Activated naive CD8-positive, alpha-beta T cell treated with anti-CD3 and anti-CD28 coated beads, Interleukin-2, amount 10 ng/mL, durations not matched to agents 7 days and 5 days (primary cell): ENCODE data around the gene F12. TPM values are rescaled to one million over a fixed set of nuclear protein-coding genes. Genes with fewer than 3 reads are reported as not detected.
"Not testable (repeated sequence)": the region's sequence is repeated elsewhere in the genome, so short reads cannot be mapped to it uniquely, and the experiment has no call there.

Source experiments
- ATAC-seq: fragments of 150-1000 bp; cut with Tn5 transposase; one replicate; pipeline ENCODE4 v1.10.0; 2021; ENCODE audit warnings: low read depth, moderate library complexity
- POLR2A ChIA-PET: fragments of 350-600 bp; sonication (Branson Sonifier 250); formaldehyde crosslinking; loops from one replicate; lab custom pipeline; 2021; ENCODE audit warnings: antibody characterized with exemption; lab: Charles Lee
- DNase-seq: peaks from one replicate; pipeline ENCODE4 v3.0.0; 2021
- H3K27ac Mint-ChIP-seq: one replicate; pipeline ENCODE4 v1.8.0; 2022; ENCODE audit warnings: mild to moderate bottlenecking, mixed read lengths
- H3K27me3 Mint-ChIP-seq: one replicate; pipeline ENCODE4 v1.8.0; 2022; ENCODE audit warnings: mild to moderate bottlenecking, moderate library complexity, mixed read lengths
- H3K36me3 Mint-ChIP-seq: one replicate; pipeline ENCODE4 v1.8.0; 2021; ENCODE audit warnings: mild to moderate bottlenecking, mixed read lengths
- H3K4me1 Mint-ChIP-seq: one replicate; pipeline ENCODE4 v1.8.0; 2021; ENCODE audit warnings: mixed read lengths
- H3K4me3 Mint-ChIP-seq: one replicate; pipeline ENCODE4 v1.8.0; 2022; ENCODE audit warnings: mild to moderate bottlenecking, moderate library complexity, mixed read lengths
- H3K9me3 Mint-ChIP-seq: one replicate; pipeline ENCODE4 v1.8.0; 2021; ENCODE audit warnings: mixed read lengths
- total RNA-seq, 2 experiments: library from RNA; stranded (reverse); gene quantifications; one replicate each; pipeline ENCODE4 v1.2.3, GENCODE V29; 2021

F12 gene
- total RNA-seq, 2 experiments from 2014 or later: 2.2 to 2.8 TPM

- peak overlapping the region; percentile 94 for H3K4me3 Mint-ChIP-seq
- H3K36me3 Mint-ChIP-seq: peaks cover 20% of the 10 kb centered on the region
- H3K9me3 Mint-ChIP-seq: no peaks in the 10 kb centered on the region
- H3K27ac Mint-ChIP-seq: peak overlapping the region; percentile 83
- DNase-seq (no peak), ATAC-seq (no peak)
- peaks cover 52% of the 10 kb centered on the region for H3K4me1 Mint-ChIP-seq
- no peaks in the 10 kb centered on the region for H3K27me3 Mint-ChIP-seq
- POLR2A ChIA-PET: interaction anchor here (0.9 to 10.7 kb wide), 11 partner anchors 10 to 117 kb away, joined by 3 to 312 read pairs (median 7); partner anchors contain the start of genes F12, MXD3 and PRR7
Observed at GRCh38 chr5:177427211-177427822, 18.0 kb upstream of the F12 start.

GRCh38 chr5:177426566-177427210 is 17.3 kb upstream of the F12 start, which contains the start of gene GRK6:
TSS of gene GRK6 (plus strand) at chr5:177426676. CDS start at chr5:177426846, 170 bp downstream.
- DNase-seq (peak; percentile 80), ATAC-seq (peak; percentile 12)
- H3K36me3 Mint-ChIP-seq: peaks cover 16% of the 10 kb centered on the region
- POLR2A ChIA-PET: interaction anchor here (0.9 to 10.7 kb wide), 20 partner anchors 11 to 814 kb away, joined by 3 to 312 read pairs (median 4); partner anchors contain the start of genes F12, LMAN2, MXD3 and PRELID1
- H3K4me3 Mint-ChIP-seq: peak within 1 kb of the TSS; percentile 98
- no peaks in the 10 kb centered on the region for H3K9me3 Mint-ChIP-seq
- H3K27ac Mint-ChIP-seq: peak within 1 kb of the TSS; percentile 99
- no peaks in the 10 kb centered on the region for H3K27me3 Mint-ChIP-seq
- H3K4me1 Mint-ChIP-seq: peaks cover 47% of the 10 kb centered on the region

- H3K4me3 Mint-ChIP-seq: peak overlapping the region; percentile 98
- DNase-seq (peak; percentile 95), ATAC-seq (peak; percentile 78)
- H3K27ac Mint-ChIP-seq: peak overlapping the region; percentile 99
- no peaks in the 10 kb centered on the region for H3K27me3 Mint-ChIP-seq
- POLR2A ChIA-PET: interaction anchor here (0.9 to 10.7 kb wide), 21 partner anchors 8 to 815 kb away, joined by 3 to 312 read pairs (median 4); partner anchors contain the start of genes F12, LMAN2, MXD3 and PDLIM7
- peaks cover 41% of the 10 kb centered on the region for H3K4me1 Mint-ChIP-seq
- no peaks in the 10 kb centered on the region for H3K9me3 Mint-ChIP-seq
- H3K36me3 Mint-ChIP-seq: peaks cover 11% of the 10 kb centered on the region
Observed at GRCh38 chr5:177425801-177426565, 16.6 kb upstream of the F12 start.

GRCh38 chr5:177425196-177425800 is 15.9 kb upstream of the F12 start:
- DNase-seq (no peak), ATAC-seq (no peak)
- Mint-ChIP-seq H3K9me3 (no peaks in the 10 kb centered on the region), H3K4me3 (peak overlapping the region; percentile 98), H3K36me3 (peaks cover 6% of the 10 kb centered on the region), H3K27me3 (no peaks in the 10 kb centered on the region), H3K4me1 (peaks cover 38% of the 10 kb centered on the region), H3K27ac (peak overlapping the region; percentile 99)
- POLR2A ChIA-PET: interaction anchor here (0.9 to 10.7 kb wide), 16 partner anchors 9 to 121 kb away, joined by 3 to 312 read pairs (median 4); partner anchors contain the start of genes F12, LMAN2, PDLIM7 and PRELID1

GRCh38 chr5:177423671-177424070 is 14.3 kb upstream of the F12 start:
- H3K9me3 Mint-ChIP-seq: no peaks in the 10 kb centered on the region
- peaks cover 21% of the 10 kb centered on the region for H3K4me1 Mint-ChIP-seq
- DNase-seq (no peak), ATAC-seq (no peak)
- no peaks in the 10 kb centered on the region for H3K36me3 Mint-ChIP-seq
- H3K27me3 Mint-ChIP-seq: no peaks in the 10 kb centered on the region
- H3K4me3 Mint-ChIP-seq: no peak overlapping the region
- POLR2A ChIA-PET: interaction anchor here (0.7 to 6.9 kb wide), 3 partner anchors 8 to 31 kb away, joined by 3 to 35 read pairs (median 4); no protein-coding TSS in a partner anchor
- no peak overlapping the region for H3K27ac Mint-ChIP-seq

- Mint-ChIP-seq H3K27ac (no peak overlapping the region), H3K4me1 (peaks cover 17% of the 10 kb centered on the region), H3K36me3 (no peaks in the 10 kb centered on the region), H3K4me3 (no peak overlapping the region), H3K27me3 (no peaks in the 10 kb centered on the region), H3K9me3 (no peaks in the 10 kb centered on the region)
- ATAC-seq (no peak), DNase-seq (no peak)
- POLR2A ChIA-PET: interaction anchor here (1.8 kb wide), 1 partner anchor 17 kb away, joined by 6 read pairs; no protein-coding TSS in a partner anchor
Observed at GRCh38 chr5:177421062-177421798, 11.9 kb upstream of the F12 start.

GRCh38 chr5:177420472-177420871 is 11.1 kb upstream of the F12 start:
- H3K36me3 Mint-ChIP-seq, POLR2A ChIA-PET, ATAC-seq, H3K27me3 Mint-ChIP-seq, H3K9me3 Mint-ChIP-seq, H3K4me3 Mint-ChIP-seq, DNase-seq, H3K27ac Mint-ChIP-seq: not testable (repeated sequence)
- H3K4me1 Mint-ChIP-seq: peaks cover 15% of the 10 kb centered on the region

- DNase-seq: no peak
- POLR2A ChIA-PET: no interaction called here
- no peak for ATAC-seq
- no peaks in the 10 kb centered on the region for H3K36me3 Mint-ChIP-seq
- peaks cover 9% of the 10 kb centered on the region for H3K4me1 Mint-ChIP-seq
- no peak overlapping the region for H3K27ac Mint-ChIP-seq
- H3K9me3 Mint-ChIP-seq: no peaks in the 10 kb centered on the region
- no peak overlapping the region for H3K4me3 Mint-ChIP-seq
- no peaks in the 10 kb centered on the region for H3K27me3 Mint-ChIP-seq
Observed at GRCh38 chr5:177419046-177419445, 9.7 kb upstream of the F12 start.

GRCh38 chr5:177417081-177417480 is 7.7 kb upstream of the F12 start:
- not testable (repeated sequence) for ATAC-seq, H3K9me3 Mint-ChIP-seq, H3K27me3 Mint-ChIP-seq, DNase-seq, H3K36me3 Mint-ChIP-seq, H3K4me3 Mint-ChIP-seq, H3K27ac Mint-ChIP-seq
- POLR2A ChIA-PET: interaction anchor here (0.8 to 4.9 kb wide), 3 partner anchors 9 to 14 kb away, joined by 3 to 34 read pairs (median 9); partner anchors contain the start of gene GRK6
- H3K4me1 Mint-ChIP-seq: peaks cover 17% of the 10 kb centered on the region

- POLR2A ChIA-PET: interaction anchor here (1.0 to 4.9 kb wide), 3 partner anchors 12 to 32 kb away, joined by 4 to 34 read pairs (median 7); partner anchors contain the start of genes GRK6 and PRR7
- no peak for DNase-seq
- Mint-ChIP-seq H3K4me1 (peaks cover 24% of the 10 kb centered on the region), H3K36me3 (peaks cover 3% of the 10 kb centered on the region), H3K4me3 (no peak overlapping the region), H3K27ac (no peak overlapping the region), H3K27me3 (no peaks in the 10 kb centered on the region), H3K9me3 (no peaks in the 10 kb centered on the region)
- ATAC-seq: no peak
Observed at GRCh38 chr5:177414481-177414880, 5.1 kb upstream of the F12 start.

- peaks cover 24% of the 10 kb centered on the region for H3K4me1 Mint-ChIP-seq
- ATAC-seq (no peak), DNase-seq (no peak)
- POLR2A ChIA-PET: interaction anchor here (4.9 kb wide), 1 partner anchor 14 kb away, joined by 34 read pairs; the partner anchor contains the start of gene GRK6
- peak overlapping the region; percentile 79 for H3K27ac Mint-ChIP-seq
- H3K27me3 Mint-ChIP-seq: no peaks in the 10 kb centered on the region
- H3K9me3 Mint-ChIP-seq: no peaks in the 10 kb centered on the region
- H3K36me3 Mint-ChIP-seq: peaks cover 3% of the 10 kb centered on the region
- H3K4me3 Mint-ChIP-seq: peak overlapping the region; percentile 15
Observed at GRCh38 chr5:177412603-177413233, 3.4 kb upstream of the F12 start.
